ENCODE data around the gene NFATC2.

Gene NFATC2

DNA sequence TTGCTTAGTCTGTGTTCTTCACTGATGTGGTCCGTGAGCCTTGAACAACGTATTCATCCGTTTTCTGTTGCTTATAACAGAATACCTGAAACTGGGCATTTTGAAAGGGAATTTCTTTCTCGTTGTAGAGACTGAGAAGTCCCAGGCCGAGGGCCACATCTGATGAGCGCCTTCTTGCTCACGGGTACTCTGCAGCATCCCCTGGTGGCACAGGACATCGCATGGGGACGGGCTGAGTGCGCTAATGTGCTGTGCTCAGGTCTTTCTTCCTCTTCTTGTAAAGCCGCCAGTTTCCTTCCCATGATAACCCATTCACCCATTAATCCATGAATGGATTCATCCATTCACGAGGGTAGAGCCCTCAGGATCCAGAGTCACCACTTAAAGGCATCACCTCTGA, 161.0 kb downstream of the NFATC2 start:
- no peaks in the 10 kb centered on the region for H3K27me3 ChIP-seq
- H3K9me3 ChIP-seq (replicated peaks in 1 of 11) = 0 out of 22 replicates have a peak, but pooled peaks cover 0 to 3% (median 0%) of the 10 kb centered on the region in 11 experiments
- no peaks in the 10 kb centered on the region for H3K36me3 ChIP-seq
- peaks cover 9 to 60% (median 35%) of the 10 kb centered on the region in 10 experiments for H3K4me1 ChIP-seq
- H3K4me2 ChIP-seq = peak overlapping the region in 1 of 11 experiments; percentile 50; a peak in 1 of 22 replicates
- no peak for TF ChIP-seq Cebpa-rat (IDR thresholded peaks at IDR 0.05)
- H4K20me1 ChIP-seq = no peaks in the 10 kb centered on the region
- no peak overlapping the region for H3K9ac ChIP-seq
- H3K4me3 ChIP-seq = no peak overlapping the region
- no peak overlapping the region for H3K27ac ChIP-seq

DNA sequence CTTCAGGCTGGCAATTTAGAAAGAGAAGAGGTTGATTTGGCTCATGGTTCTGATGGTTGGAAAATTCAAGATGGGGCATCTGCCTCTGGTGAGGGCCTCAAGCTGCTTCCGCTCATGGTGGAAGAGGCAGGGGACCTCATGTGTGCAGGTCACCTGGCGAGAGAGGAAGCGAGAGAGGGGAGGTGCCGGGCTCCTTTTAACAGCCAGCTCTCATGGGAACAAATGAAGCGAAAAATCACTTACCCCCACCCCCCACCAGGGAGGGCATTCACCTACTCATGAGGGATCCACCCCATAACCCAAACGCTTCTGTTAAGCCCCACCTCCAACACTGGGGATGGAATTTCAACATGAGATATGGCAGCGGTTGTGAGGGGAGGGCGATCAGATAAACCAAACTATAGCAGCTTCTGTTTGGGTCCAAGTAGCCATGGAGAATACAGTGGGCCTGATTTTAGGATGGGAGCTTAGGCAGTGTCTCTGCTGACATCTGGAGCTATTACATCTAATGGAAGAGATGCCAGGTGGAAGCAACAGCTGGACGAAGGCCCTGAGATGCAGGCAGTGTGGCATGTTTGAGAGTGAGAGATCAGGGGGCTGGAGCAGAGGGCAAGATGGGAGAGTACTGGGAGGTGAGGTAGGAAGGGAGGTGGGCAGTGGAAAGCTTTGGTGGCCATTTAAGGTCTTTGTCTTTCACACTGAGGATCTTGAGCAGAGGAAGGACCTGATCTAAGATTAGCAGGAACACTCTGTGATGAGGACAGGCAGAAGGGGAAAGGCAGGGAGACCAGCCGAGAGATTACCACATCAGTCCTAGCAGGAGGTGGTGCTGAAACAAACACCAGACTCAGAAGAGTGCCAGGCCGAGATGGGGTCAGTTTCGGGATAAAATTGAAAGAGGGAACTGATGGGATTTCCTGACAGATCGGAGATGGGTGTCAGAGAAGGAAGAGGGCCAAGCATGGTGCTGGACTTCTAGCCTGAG, 161.8 kb downstream of the NFATC2 start:
- H4K20me1 ChIP-seq = no peaks in the 10 kb centered on the region
- no peak overlapping the region for H3K27ac ChIP-seq
- peak overlapping the region in 10 of 11 experiments; percentile 7 to 77 (median 58); a peak in 16 of 22 replicates for H3K4me2 ChIP-seq
- peaks cover 13 to 58% (median 37%) of the 10 kb centered on the region in 10 experiments for H3K4me1 ChIP-seq
- no peak overlapping the region for H3K4me3 ChIP-seq
- TF ChIP-seq Cebpa-rat (IDR thresholded peaks at IDR 0.05) = no peak
- no peaks in the 10 kb centered on the region for H3K27me3 ChIP-seq
- no peak overlapping the region for H3K9ac ChIP-seq
- H3K36me3 ChIP-seq = no peaks in the 10 kb centered on the region
- H3K9me3 ChIP-seq (replicated peaks in 1 of 11) = 0 out of 22 replicates have a peak, but pooled peaks cover 0 to 3% (median 0%) of the 10 kb centered on the region in 11 experiments

DNA sequence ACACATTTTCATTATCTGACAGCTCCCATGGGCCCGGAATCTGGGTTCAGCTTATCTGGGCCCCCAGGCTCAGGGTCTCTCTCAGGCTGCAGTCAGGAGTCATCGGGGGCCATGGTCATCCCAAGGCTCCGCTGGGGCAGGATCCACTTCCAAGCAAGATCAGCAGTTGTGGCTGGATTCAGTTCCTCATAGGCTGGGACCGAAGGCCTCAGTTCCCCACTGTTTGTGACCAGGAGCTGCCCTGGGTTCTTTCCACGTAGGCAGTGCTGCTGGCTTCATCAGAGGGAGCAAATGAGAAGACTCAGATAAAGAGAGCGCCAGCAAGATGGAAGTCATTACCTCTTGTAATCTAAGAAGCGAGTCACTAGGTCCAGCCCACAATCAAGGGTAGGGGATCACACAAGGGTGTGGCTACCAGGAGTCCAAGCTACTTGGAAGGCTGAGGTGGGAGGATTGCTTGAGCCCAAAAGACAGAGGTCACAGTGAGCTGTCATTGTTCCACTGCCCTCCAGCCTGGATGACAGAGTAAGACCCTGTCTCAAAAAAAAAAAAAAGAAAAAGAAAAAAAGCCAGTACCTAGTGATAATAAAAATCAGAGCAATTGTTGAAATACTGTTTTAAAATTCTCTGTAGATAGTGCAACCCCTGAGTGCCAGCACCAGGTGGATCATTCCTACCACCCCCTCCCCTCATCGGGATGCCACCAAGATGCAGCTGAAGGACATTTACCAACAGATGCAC, 162.7 kb downstream of the NFATC2 start:
- H3K9me3 ChIP-seq (replicated peaks in 1 of 11) = 0 out of 22 replicates have a peak, but pooled peaks cover 0 to 3% (median 0%) of the 10 kb centered on the region in 11 experiments
- no peak overlapping the region for H3K4me3 ChIP-seq
- no peaks in the 10 kb centered on the region for H3K27me3 ChIP-seq
- no peaks in the 10 kb centered on the region for H3K36me3 ChIP-seq
- H3K4me2 ChIP-seq = peak overlapping the region; percentile 7 to 77 (median 57); a peak in 19 of 22 replicates
- no peak for TF ChIP-seq Cebpa-rat (IDR thresholded peaks at IDR 0.05)
- no peaks in the 10 kb centered on the region for H4K20me1 ChIP-seq
- no peak overlapping the region for H3K9ac ChIP-seq
- H3K27ac ChIP-seq = peak overlapping the region in 1 of 11 experiments; percentile 24; a peak in 1 of 22 replicates
- H3K4me1 ChIP-seq = peaks cover 16 to 60% (median 39%) of the 10 kb centered on the region in 10 experiments

DNA sequence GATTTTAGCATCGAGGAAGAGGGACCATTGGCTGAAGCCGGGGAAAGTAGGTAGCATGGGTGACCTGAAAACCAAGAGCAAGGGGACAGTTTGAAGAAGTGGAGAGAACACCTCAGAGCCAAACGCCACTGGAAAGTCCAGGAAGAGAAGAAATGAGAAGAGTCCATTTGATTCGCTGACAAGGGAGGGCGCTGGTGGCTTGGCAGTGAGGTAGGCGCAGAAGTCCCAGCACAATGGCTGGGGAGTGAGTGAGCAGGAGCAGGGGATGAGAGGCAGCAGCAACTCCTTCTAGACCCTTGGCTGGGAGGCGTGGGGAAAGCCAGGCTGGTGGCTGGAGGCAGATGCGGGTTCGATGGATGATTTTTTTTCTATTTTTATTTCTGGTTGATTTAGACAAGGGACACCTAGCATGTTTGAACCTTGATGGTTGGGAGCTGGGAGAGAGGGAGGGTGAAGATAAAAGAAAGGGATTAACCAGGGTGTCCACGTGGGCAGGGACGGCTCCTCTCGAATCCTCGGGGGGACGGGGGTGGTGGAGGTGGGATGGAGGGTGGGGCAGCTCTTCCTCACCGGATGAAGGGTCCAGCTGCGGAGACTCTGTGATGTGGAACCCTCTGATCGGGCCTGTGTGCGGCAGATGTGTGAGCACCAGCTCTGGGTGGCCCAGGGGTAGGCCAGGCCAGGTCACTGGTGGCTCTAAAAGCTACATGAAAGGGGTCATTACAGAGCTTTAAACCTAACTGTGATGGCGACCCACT, 164.2 kb downstream of the NFATC2 start:
- no peak for TF ChIP-seq Cebpa-rat (IDR thresholded peaks at IDR 0.05)
- Histone ChIP-seq H3K4me1 (peaks cover 16 to 58% (median 38%) of the 10 kb centered on the region in 10 experiments), H3K27me3 (no peaks in the 10 kb centered on the region), H3K4me3 (no peak overlapping the region), H3K27ac (no peak overlapping the region), H3K36me3 (no peaks in the 10 kb centered on the region), H4K20me1 (no peaks in the 10 kb centered on the region), H3K4me2 (peak overlapping the region in 2 of 11 experiments; percentile 10 to 77; a peak in 1 of 22 replicates), H3K9me3 (replicated peaks in 1 of 11) (0 out of 22 replicates have a peak, but pooled peaks cover 0 to 3% (median 0%) of the 10 kb centered on the region in 11 experiments), H3K9ac (no peak overlapping the region)

DNA sequence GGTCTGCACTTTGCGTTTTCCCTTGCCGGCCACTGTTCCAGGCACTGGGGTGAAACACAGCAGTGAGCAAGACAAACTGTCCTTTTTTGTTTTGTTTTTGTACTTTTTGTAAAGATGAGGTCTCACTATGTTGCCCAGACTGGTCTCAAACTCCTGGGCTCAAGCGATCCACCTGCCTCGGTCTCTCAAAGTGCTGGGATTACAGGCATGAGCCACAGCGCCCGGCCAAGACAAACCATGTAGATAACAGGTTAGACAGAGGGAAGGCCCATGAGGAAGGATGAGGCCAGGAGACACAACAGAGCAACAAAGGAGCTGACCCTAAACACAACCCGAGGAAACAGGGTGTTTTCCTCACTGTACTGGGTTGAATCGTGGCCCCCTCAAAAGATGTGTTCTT, 165.4 kb downstream of the NFATC2 start:
- H3K27ac ChIP-seq = no peak overlapping the region
- H3K9ac ChIP-seq = no peak overlapping the region

DNA sequence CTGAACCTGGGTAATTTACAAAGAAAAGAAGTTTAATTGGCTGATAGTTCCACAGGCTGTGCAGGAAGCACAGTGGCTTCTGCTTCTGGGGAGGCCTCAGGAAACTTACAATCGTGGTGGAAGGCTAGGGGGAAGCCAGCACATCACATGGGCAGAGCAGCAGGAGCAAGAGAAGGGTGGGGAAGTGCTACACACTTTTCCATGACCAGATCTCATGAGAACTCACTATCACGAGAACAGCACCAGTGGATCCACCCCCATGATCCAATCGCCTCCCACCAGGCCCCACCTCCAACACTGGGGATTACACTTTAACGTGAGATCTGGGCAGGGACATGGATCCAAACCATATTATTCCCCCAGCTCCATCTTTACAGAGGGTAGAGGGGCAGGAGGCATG, 166.4 kb downstream of the NFATC2 start:
- Histone ChIP-seq H3K27me3 (no peaks in the 10 kb centered on the region), H4K20me1 (no peaks in the 10 kb centered on the region), H3K27ac (no peak overlapping the region), H3K4me1 (peaks cover 16 to 47% (median 27%) of the 10 kb centered on the region in 10 experiments), H3K4me3 (no peak overlapping the region), H3K36me3 (no peaks in the 10 kb centered on the region), H3K9me3 (replicated peaks in 1 of 11) (0 out of 22 replicates have a peak, but pooled peaks cover 0 to 3% (median 0%) of the 10 kb centered on the region in 11 experiments), H3K9ac (no peak overlapping the region), H3K4me2 (peak overlapping the region in 6 of 11 experiments; percentile 5 to 40 (median 21); a peak in 9 of 22 replicates)
- TF ChIP-seq Cebpa-rat (IDR thresholded peaks at IDR 0.05) = no peak

More for the DNA sequence above, 165.4 kb downstream of the NFATC2 start:
- no peak overlapping the region for H3K4me3 ChIP-seq
- 0 out of 22 replicates have a peak, but pooled peaks cover 0 to 3% (median 0%) of the 10 kb centered on the region in 11 experiments for H3K9me3 ChIP-seq (replicated peaks in 1 of 11)
- TF ChIP-seq Cebpa-rat (IDR thresholded peaks at IDR 0.05) = no peak
- H4K20me1 ChIP-seq = no peaks in the 10 kb centered on the region
- H3K4me1 ChIP-seq = peaks cover 16 to 53% (median 28%) of the 10 kb centered on the region in 10 experiments
- no peaks in the 10 kb centered on the region for H3K36me3 ChIP-seq
- H3K27me3 ChIP-seq = no peaks in the 10 kb centered on the region
- no peak overlapping the region for H3K4me2 ChIP-seq

DNA sequence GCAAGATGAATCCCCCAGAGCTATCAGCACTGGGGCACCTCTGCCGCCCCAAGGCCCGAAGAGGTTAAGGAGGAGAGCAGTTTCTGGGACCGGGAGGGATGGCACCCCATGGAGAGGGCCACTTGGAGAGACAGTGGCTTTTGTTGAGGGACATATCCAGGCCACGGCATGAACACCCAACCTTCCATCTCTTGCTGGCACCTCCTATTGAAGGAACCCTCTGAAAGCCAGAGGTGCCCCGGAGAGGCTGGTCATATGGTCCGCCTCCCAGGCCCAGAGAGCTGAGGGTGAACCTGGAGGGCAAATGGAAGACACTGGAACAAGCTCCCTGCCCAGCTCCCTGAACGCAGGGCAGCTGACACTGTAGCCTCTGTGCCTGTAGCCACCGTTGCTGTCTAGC, 167.0 kb downstream of the NFATC2 start:
- H3K9me3 ChIP-seq (replicated peaks in 1 of 11) = 0 out of 22 replicates have a peak, but pooled peaks cover 0 to 3% (median 0%) of the 10 kb centered on the region in 11 experiments
- H4K20me1 ChIP-seq = no peaks in the 10 kb centered on the region
- H3K4me2 ChIP-seq = peak overlapping the region in 6 of 11 experiments; percentile 5 to 40 (median 21); a peak in 8 of 22 replicates
- H3K36me3 ChIP-seq = no peaks in the 10 kb centered on the region
- H3K27ac ChIP-seq = no peak overlapping the region
- no peaks in the 10 kb centered on the region for H3K27me3 ChIP-seq
- H3K4me1 ChIP-seq = peaks cover 12 to 41% (median 23%) of the 10 kb centered on the region in 10 experiments
- H3K9ac ChIP-seq = no peak overlapping the region
- TF ChIP-seq Cebpa-rat (IDR thresholded peaks at IDR 0.05) = no peak
- H3K4me3 ChIP-seq = no peak overlapping the region

DNA sequence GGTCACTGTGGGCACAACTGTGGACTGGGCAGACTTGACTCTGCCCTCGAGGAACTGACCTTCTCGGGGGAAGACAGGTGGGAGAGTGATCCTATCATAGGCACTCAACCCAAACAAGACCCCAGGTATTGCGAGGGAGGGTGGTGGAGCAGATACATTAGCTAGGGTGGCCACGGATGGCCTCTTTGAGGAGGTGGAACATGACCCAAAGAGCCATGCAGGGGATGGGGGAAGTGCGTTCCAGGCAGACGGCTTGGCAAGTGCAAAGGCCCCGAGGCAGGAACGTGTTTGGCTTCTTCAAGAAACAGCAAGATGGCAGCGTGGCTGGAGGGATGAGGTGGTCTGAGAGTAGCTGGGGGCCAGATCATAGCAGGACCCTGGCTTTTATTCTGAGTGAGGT, 167.6 kb downstream of the NFATC2 start:
- Histone ChIP-seq H3K9me3 (replicated peaks in 1 of 11) (0 out of 22 replicates have a peak, but pooled peaks cover 0 to 3% (median 0%) of the 10 kb centered on the region in 11 experiments), H3K4me3 (no peak overlapping the region), H3K4me1 (peaks cover 6 to 35% (median 18%) of the 10 kb centered on the region in 10 experiments; a peak in 19 of 20 replicates), H3K9ac (no peak overlapping the region), H4K20me1 (no peaks in the 10 kb centered on the region), H3K36me3 (no peaks in the 10 kb centered on the region), H3K27ac (no peak overlapping the region), H3K4me2 (no peak overlapping the region), H3K27me3 (no peaks in the 10 kb centered on the region)
- no peak for TF ChIP-seq Cebpa-rat (IDR thresholded peaks at IDR 0.05)
